GM13976 (cell line): ENCODE data around the gene MYB.

Source experiments
- DNase-seq: peaks from one replicate; pipeline ENCODE4 v3.0.0; 2012; ENCODE audit warnings: low spot score
- in situ Hi-C: fragments of 300-500 bp; cut with MboI; formaldehyde crosslinking; loops from one replicate; pipeline ENCODE4 v1.12.0; 2022; ENCODE audit warnings: low sequenced_read_pairs, mixed read lengths, inconsistent platforms; ENCODE audit not compliant: unreplicated experiment
- TF ChIP-seq, protein P1 (sequence below): IDR thresholded peaks from 2 replicates; pipeline ENCODE4 v1.5.1; 2012; ENCODE audit warnings: borderline replicate concordance, mild to moderate bottlenecking; ENCODE audit not compliant: insufficient read depth; ENCODE audit errors: extremely low read depth, missing control alignments, control extremely low read depth

Gene MYB

DNA sequence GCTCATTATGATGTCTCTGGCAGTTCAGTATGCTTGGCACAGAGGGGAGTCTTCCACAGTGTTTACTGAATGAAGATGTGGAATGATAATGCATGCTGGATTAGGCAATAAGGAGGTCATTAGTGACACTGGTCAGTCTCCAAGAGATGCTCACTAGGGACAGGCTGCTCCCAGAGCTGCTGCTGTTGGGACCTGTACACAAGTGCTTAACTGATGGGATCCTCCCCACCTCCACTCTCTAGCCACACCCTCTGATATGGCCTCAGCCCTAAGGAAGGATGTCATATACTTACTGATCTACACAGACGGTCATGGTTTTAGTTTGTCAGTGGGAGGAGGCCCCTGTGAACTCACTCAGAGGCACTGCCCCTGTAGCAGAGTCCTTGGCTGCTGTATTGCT is 73.4 kb downstream of the MYB start:
- TF ChIP-seq, protein P1, sequence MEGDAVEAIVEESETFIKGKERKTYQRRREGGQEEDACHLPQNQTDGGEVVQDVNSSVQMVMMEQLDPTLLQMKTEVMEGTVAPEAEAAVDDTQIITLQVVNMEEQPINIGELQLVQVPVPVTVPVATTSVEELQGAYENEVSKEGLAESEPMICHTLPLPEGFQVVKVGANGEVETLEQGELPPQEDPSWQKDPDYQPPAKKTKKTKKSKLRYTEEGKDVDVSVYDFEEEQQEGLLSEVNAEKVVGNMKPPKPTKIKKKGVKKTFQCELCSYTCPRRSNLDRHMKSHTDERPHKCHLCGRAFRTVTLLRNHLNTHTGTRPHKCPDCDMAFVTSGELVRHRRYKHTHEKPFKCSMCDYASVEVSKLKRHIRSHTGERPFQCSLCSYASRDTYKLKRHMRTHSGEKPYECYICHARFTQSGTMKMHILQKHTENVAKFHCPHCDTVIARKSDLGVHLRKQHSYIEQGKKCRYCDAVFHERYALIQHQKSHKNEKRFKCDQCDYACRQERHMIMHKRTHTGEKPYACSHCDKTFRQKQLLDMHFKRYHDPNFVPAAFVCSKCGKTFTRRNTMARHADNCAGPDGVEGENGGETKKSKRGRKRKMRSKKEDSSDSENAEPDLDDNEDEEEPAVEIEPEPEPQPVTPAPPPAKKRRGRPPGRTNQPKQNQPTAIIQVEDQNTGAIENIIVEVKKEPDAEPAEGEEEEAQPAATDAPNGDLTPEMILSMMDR = no peak
- in situ Hi-C loops = no loop called here

DNA sequence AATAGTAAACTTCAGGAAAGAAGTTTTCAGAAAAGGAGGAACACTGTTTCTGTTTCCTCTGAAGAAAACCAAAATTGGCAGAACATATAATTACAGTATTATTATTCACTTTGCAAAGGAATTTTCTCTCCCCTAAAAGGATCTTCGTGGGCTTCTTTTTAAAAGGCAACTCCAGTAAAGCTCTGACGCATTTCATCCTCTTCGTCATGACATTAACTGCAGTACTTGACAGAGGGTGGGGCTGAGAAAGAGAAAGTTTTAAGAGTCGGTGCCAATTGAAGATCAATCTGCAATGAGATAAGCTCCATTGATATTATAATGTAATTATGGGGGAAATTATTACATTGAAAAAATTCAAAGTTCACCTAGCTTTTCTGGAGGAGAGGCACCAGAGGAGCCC is 75.8 kb downstream of the MYB start:
- in situ Hi-C loops = no loop called here
- TF ChIP-seq, protein P1 = no peak
- DNase-seq = no peak

More for the DNA sequence above, 73.4 kb downstream of the MYB start:
- no peak for DNase-seq

DNA sequence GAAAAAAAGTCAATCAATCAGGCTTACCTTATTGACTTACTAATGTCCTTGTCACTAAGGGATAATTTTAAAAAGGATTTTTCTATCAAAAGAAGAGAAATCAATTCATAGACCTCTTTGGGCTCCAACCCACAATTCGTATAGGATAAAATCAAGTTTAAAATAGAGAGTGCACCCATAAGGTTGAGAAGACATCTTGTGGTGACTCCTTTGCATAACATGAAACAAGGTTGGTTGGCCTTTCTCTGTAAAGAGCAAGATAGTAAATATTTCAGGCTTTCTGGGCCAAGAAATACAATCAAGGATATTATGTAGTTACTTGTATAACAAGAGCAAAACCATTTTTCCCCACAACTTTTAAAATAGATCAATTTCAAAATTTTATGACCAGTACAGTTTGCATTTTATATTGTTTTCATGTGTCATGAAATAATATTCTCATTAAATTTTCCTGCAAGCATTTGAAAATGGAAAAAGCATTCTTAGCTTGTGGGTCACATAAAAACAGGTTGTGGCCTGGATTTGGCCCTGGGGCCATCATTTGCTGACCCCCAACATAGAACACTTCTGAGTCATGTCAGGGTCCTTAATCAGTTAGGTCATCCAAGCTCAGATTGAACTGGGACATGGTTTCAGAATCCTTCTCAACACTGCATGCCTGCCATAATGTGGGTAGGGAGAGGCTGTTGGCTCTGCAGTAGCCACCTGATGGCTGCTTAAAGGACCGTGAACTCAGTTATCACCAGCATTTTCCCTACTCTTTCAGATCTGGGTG is 76.7 kb downstream of the MYB start:
- no peak for DNase-seq
- TF ChIP-seq, protein P1 = no peak
- in situ Hi-C loops = no loop called here

DNA sequence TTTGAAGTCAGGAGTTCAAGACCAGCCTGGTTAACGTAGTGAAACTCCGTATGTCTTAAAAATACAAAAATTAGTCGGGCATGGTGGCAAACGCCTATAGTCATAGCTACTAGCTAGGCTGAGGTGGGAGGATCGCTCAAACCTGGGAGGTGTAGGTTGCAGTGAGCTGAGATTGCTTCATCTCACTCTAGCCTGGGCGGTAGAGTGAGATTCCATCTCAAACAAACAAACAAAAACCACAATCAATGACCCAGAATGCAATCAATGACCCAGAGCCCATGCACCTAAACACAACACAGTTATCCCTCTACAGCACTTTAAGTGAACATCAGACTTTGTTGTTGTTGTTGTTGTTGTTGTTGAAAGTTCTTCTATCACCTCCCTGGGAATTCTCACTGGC is 77.9 kb downstream of the MYB start:
- in situ Hi-C loops = no loop called here
- no peak for DNase-seq
- TF ChIP-seq, protein P1 = no peak

DNA sequence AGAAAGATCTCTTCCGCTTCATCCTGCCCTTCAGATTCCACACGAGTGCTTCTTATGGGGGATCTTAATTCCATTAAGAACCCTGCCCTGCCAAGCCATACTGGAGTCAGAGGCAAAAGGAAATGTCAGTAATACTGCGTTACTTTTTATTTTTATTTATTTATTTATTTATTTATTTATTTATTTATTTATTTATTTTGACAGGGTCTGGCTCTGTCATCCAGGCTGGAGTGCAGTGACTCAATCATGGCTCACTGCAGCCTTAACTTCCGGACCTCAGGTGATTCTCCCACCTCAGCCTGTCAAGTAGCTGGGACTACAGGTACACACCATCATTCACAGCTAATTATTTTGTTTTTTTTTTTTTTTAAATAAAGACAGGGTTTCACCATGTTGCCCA is 79.5 kb downstream of the MYB start:
- in situ Hi-C loops = no loop called here
- TF ChIP-seq, protein P1 = no peak
- DNase-seq = no peak

DNA sequence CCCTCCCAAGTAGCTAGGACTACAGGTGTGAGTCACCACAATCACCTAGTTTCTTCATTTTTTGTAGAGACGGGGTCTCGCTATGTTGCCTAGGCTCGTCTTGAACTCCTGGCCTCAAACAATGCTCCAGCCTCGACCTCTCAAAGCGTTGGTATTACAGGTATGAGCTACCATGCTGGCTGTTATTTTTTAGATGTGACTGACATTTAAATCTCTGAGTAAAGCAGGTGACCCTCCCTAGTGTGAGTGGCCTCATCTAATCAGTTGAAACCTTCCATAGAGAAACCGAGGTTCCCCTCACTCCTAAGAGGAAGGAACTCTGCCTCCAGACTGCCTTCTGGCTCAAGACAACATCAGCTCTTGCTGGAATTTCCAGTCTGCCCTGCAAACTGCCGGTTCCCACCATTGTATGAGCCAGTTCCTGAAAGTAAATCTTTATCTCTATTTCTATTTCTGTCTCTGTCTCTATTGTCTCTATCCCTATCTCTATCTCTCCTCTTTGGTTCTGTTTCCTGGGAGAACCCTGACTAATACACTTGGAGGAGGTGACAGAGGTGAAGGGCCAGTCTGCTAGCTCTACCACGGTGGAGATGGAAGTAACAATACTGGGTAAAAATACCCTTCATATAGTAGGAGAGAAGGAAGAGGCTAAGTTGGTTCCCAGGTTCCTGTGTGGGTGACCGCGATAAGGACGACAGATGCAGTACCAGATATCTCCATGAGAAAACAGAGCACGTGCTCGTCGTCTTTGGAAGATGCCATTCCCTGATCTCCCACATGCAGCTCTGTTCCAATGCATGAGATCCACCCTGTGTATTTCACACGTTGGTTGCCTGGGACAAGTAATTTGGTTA is 81.0 kb downstream of the MYB start:
- DNase-seq = no peak
- in situ Hi-C loops = no loop called here
- TF ChIP-seq, protein P1 = no peak
